ENCODE data around the gene APEH. TPM values are rescaled to one million over a fixed set of nuclear protein-coding genes. Genes with fewer than 3 reads are reported as not detected.

APEH gene
- total and polyA plus RNA-seq, 10 of the 15 experiments (the other 5 are each of a cell fraction or from before 2014, with no cell fraction given) = 74.4 to 214 (median 131) TPM

GRCh38 chr3:49646236-49646635 is 27.9 kb upstream of the APEH start (continued):
- no peak for TF ChIP-seq ATF3 (IDR thresholded peaks at IDR 0.05; ENCODE audit: borderline replicate concordance, extremely low read depth, low read depth, low read length)

- FAIRE-seq = no peak
- Histone ChIP-seq H4K20me1 (ENCODE audit: control insufficient read depth, insufficient read depth) (no peaks in the 10 kb centered on the region), H3K4me3 (no peak overlapping the region), H3K4me2 (ENCODE audit: control insufficient read depth, insufficient read depth) (no peak overlapping the region), H3K36me3 (ENCODE audit: control insufficient read depth in 2 of 2, insufficient read depth in 2 of 2, low read length in 1 of 2) (no peaks in the 10 kb centered on the region), H3K27me3 (replicated peaks in 1 of 2; ENCODE audit: control insufficient read depth in 2 of 2, insufficient read depth in 2 of 2, low read length in 1 of 2) (no peaks in the 10 kb centered on the region), H3K27ac (ENCODE audit: control insufficient read depth, insufficient read depth) (no peak overlapping the region), H3K4me1 (ENCODE audit: control insufficient read depth, insufficient read depth, low read length) (peaks cover 15% of the 10 kb centered on the region), H2AFZ (ENCODE audit: control insufficient read depth, low read depth, low read length) (no peak overlapping the region), H3K79me2 (ENCODE audit: control insufficient read depth, insufficient read depth, low read length) (no peaks in the 10 kb centered on the region), H3K9ac (ENCODE audit: control insufficient read depth, insufficient read depth, low read length) (no peak overlapping the region), H3K9me3 (replicated peaks; ENCODE audit: control insufficient read depth, insufficient read depth, low read length) (no peaks in the 10 kb centered on the region)
- 40% methylated on average over 2 of the region's 2 CpGs for WGBS (ENCODE audit: insufficient coverage, insufficient replicate concordance, low lambda C conversion rate, missing lambda C conversion rate)
- DNase-seq (ENCODE audit: low read depth, low spot score) = no peak
- ChIA-PET POLR2A (no interaction called here), RAD21 (ENCODE audit: unreplicated experiment) (interaction anchor here (1.9 kb wide), 1 partner anchor 108 kb away, joined by 4 read pairs; no protein-coding TSS in a partner anchor), CTCF (no interaction called here), SMC1A (ENCODE audit: uncharacterized antibody, unreplicated experiment) (no interaction called here)
- ATAC-seq = no peak
- TF ChIP-seq ETV6 (conservative IDR thresholded peaks at IDR 0.05 in 1 of 2, IDR thresholded peaks at IDR 0.05 in 1 of 2; ENCODE audit: borderline replicate concordance in 1 of 2, low read depth in 1 of 2) = no peak
- in situ Hi-C loops (cut with MboI) (no loop called here), intact Hi-C loops (cut with micrococcal nuclease; ENCODE audit: unreplicated experiment) (no loop called here)
- BruUV-seq (replicated peaks) = no TSS peak
These were observed 26.4 kb upstream of the APEH start for GRCh38 chr3:49647741-49648140.

- no peaks in the 10 kb centered on the region for H3K79me2 ChIP-seq (ENCODE audit: control insufficient read depth, insufficient read depth, low read length)
- H3K4me1 ChIP-seq (ENCODE audit: control insufficient read depth, insufficient read depth, low read length) = peaks cover 15% of the 10 kb centered on the region
- FAIRE-seq = no peak
- H2AFZ ChIP-seq (ENCODE audit: control insufficient read depth, low read depth, low read length) = no peak overlapping the region
- POLR2A ChIA-PET = no interaction called here
- no peaks in the 10 kb centered on the region for H3K27me3 ChIP-seq (replicated peaks in 1 of 2; ENCODE audit: control insufficient read depth in 2 of 2, insufficient read depth in 2 of 2, low read length in 1 of 2)
- ATAC-seq = no peak
- WGBS (ENCODE audit: insufficient coverage, insufficient replicate concordance, low lambda C conversion rate, missing lambda C conversion rate) = 4% methylated on average over 3 of the region's 3 CpGs
- no peaks in the 10 kb centered on the region for H4K20me1 ChIP-seq (ENCODE audit: control insufficient read depth, insufficient read depth)
- in situ Hi-C loops (cut with MboI) (no loop called here), intact Hi-C loops (cut with micrococcal nuclease; ENCODE audit: unreplicated experiment) (no loop called here)
- RAD21 ChIA-PET (ENCODE audit: unreplicated experiment) = interaction anchor here (1.9 kb wide), 1 partner anchor 109 kb away, joined by 4 read pairs; no protein-coding TSS in a partner anchor
- DNase-seq (ENCODE audit: low read depth, low spot score) = no peak
- no peak overlapping the region for H3K4me2 ChIP-seq (ENCODE audit: control insufficient read depth, insufficient read depth)
- no TSS peak for BruUV-seq (replicated peaks)
- H3K27ac ChIP-seq (ENCODE audit: control insufficient read depth, insufficient read depth) = no peak overlapping the region
- SMC1A ChIA-PET (ENCODE audit: uncharacterized antibody, unreplicated experiment) = no interaction called here
- no peak overlapping the region for H3K4me3 ChIP-seq
- H3K9ac ChIP-seq (ENCODE audit: control insufficient read depth, insufficient read depth, low read length) = no peak overlapping the region
- CTCF ChIA-PET = no interaction called here
- no peaks in the 10 kb centered on the region for H3K36me3 ChIP-seq (ENCODE audit: control insufficient read depth in 2 of 2, insufficient read depth in 2 of 2, low read length in 1 of 2)
- no peaks in the 10 kb centered on the region for H3K9me3 ChIP-seq (replicated peaks; ENCODE audit: control insufficient read depth, insufficient read depth, low read length)
- no peak for TF ChIP-seq ZNF687 (IDR thresholded peaks at IDR 0.05)
- no peak for TF ChIP-seq SMAD5 (IDR thresholded peaks at IDR 0.05; ENCODE audit: low read depth)
- TF ChIP-seq MYC (IDR thresholded peaks at IDR 0.05; ENCODE audit: insufficient read depth, insufficient read length, insufficient replicate concordance, low read length, severe bottlenecking) = no peak
- no peak for TF ChIP-seq PBX3 (IDR thresholded peaks at IDR 0.05; ENCODE audit: insufficient replicate concordance, low read depth, low read length)
These were observed 25.7 kb upstream of the APEH start for GRCh38 chr3:49648354-49649019.

Data from GM12878 (cell line).